NCI-H524 treated with DMSO at 0.1 percent for 48 hours (cell line): Measurements from ENCODE around the gene FEV.

Experiments
- DNase-seq: peaks from one replicate; lab custom pipeline; 2025; lab: John Stamatoyannopoulos, UW

The FEV gene

GRCh38 chr2:218985021-218985324 lies at the start of gene FEV:
FEV (minus strand) TSS chr2:218985184; CDS start chr2:218985075, 109 bp downstream.
- no peak for DNase-seq

GRCh38 chr2:219032051-219032745 lies 47.2 kb upstream of the FEV start:
- no peak for DNase-seq

- no peak for DNase-seq
Measured at GRCh38 chr2:219031005-219031738, 46.2 kb upstream of the FEV start.

GRCh38 chr2:219030177-219030940 lies 45.4 kb upstream of the FEV start:
- DNase-seq, result no peak

- no peak for DNase-seq
Measured at GRCh38 chr2:219029829-219030165, 44.8 kb upstream of the FEV start.

GRCh38 chr2:219028996-219029828 lies 44.2 kb upstream of the FEV start:
- DNase-seq, result no peak

GRCh38 chr2:219028141-219028540 lies 43.2 kb upstream of the FEV start:
- no peak for DNase-seq

GRCh38 chr2:219027511-219028055 lies 42.6 kb upstream of the FEV start:
- no peak for DNase-seq

- no peak for DNase-seq
Measured at GRCh38 chr2:219026946-219027345, 42.0 kb upstream of the FEV start.

GRCh38 chr2:219025637-219026585 lies 40.9 kb upstream of the FEV start:
- DNase-seq, result no peak

- DNase-seq, result no peak
Measured at GRCh38 chr2:219024059-219024458, 39.1 kb upstream of the FEV start.

GRCh38 chr2:219023045-219023605 lies 38.1 kb upstream of the FEV start:
- no peak for DNase-seq

GRCh38 chr2:219022616-219023015 lies 37.6 kb upstream of the FEV start:
- DNase-seq, result no peak

- no peak for DNase-seq
Measured at GRCh38 chr2:219022041-219022440, 37.1 kb upstream of the FEV start.

- DNase-seq, result no peak
Measured at GRCh38 chr2:219021591-219021990, 36.6 kb upstream of the FEV start.

- no peak for DNase-seq
Measured at GRCh38 chr2:219020604-219021365, 35.8 kb upstream of the FEV start.

GRCh38 chr2:219019436-219019835 lies 34.5 kb upstream of the FEV start:
- no peak for DNase-seq

- no peak for DNase-seq
Measured at GRCh38 chr2:219018726-219019125, 33.7 kb upstream of the FEV start.

GRCh38 chr2:219018286-219018685 lies 33.3 kb upstream of the FEV start:
- DNase-seq, result no peak
